Inflammatory macrophage (primary cell): ENCODE data around the gene IBTK.
"Not testable (repeated sequence)": the region's sequence is repeated elsewhere in the genome, so short reads cannot be mapped to it uniquely, and the experiment has no call there.

Experiments used
- DNase-seq, 2 donors: peaks; one replicate each; pipeline ENCODE4 v3.0.0-alpha.2; 2020 to 2022

IBTK gene

DNA sequence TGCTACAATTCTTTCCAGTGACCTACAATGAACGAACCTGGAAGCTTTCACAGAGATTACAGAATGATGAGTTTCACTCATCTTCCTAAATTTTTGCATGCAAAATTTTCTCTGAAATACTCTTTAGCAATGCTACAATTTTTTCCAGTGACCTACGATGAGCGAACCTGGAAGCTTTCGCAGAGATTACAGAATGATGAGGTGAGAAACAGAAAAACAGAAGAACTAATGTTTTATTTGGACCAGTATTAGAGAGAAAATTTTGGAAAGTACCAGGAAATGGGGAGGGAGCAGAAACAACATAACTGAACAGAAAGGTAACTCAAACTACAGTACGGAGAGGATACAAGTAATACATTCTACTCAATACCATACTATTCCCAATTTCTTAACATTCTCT, 75.0 kb downstream of the IBTK start:
- DNase-seq = no peak

DNA sequence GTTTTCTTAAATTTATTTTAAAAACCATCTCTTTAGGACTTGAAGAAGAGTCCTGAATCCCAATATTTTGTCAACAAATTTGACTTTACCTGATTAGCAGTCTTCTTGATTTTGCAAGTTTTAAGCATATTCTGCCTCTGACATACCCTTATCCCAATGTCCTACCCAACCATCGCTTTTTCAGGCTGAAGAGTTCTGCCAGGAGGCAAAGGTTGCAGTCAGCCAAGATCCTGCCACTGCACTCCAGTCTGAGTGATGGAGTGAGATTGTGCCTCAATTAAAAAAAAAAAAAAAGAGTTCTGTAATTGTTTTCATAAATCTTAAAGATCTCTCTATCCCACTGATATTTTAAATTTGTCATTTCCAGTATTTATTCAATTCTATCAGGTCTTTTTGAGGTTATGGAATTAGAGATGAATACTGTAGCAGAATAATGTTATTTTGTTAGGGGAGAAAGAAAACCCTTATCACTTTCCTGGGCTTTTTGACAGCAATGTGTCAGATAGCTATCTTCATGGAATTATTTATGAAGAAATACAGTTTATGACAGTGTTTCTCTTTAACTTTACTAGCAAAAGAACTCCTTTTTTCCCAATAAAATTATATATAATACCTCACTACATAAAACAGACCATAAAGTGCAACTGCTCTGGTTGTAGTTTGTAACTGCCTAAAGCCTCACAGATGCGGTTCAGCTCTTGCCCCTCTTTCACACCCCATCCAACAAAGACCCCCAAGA, 78.2 kb downstream of the IBTK start:
- DNase-seq = no peak

DNA sequence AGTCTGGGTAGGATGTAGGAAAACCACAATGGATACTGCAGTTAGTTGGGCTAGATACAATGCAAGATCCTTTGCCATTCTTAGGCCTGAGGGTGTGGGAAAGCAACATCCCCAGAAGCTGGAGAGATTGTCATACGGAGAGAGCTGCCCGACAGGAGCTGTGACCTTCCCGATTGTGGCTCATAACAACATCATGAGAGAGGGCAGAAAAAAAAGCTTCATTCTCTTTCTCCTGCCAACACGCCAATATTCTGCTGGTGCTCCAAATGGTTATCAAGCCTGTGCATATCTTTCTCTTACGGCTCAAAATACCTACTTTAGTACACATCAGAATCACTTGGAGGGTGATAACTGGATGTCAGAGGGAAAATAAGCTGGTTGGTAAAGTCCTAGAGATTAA, 81.1 kb downstream of the IBTK start:
- DNase-seq = no peak

DNA sequence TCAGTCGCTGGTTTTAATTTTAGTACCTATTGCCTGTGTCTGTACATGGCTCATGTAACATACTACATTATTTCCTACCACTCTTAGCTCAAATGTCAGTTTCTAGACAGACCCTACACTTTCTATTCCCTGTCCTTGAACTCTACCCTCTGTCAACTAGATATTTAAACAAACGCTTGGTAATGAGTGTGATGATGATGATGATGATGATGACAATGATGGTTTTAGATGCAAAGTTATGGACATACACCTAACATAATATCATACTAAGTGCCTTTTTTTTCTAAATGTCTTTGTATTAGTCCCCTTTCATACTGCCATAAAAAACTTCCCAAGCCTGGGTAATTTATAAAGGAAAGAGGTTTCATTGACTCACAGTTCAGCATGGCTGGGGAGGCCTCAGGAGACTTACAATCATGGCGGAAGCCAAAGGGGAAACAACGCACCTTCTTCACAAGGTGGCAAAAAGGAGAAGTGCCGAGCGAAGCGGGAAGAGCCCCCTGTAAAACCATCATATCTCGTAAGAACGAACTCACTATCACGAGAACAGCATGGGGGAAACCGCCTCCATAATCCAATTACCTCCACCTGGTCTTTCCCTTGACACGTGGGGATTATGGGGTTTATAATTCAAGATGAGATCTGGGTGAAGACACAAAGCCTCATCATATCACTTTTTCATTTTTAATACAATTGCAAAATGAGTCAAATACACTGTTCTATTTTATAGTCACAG, 87.1 kb downstream of the IBTK start:
- DNase-seq = no peak

DNA sequence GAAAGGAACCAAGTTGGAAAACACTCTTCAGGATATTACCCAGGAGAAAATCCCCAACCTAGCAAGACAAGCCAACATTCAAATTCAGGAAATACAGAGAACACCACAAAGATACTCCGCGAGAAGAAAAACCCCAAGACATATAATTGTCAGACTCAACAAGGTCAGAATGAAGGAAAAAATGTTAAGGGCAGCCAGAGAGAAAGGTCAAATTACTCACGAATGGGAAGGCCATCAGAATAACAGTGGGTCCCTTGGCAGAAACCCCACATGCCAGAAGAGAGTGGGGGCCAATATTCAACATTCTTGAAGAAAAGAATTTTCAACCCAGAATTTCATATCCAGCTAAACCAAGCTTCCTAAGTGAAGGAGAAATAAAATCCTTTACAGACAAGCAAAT, 94.8 kb downstream of the IBTK start:
- not testable (repeated sequence) for DNase-seq

DNA sequence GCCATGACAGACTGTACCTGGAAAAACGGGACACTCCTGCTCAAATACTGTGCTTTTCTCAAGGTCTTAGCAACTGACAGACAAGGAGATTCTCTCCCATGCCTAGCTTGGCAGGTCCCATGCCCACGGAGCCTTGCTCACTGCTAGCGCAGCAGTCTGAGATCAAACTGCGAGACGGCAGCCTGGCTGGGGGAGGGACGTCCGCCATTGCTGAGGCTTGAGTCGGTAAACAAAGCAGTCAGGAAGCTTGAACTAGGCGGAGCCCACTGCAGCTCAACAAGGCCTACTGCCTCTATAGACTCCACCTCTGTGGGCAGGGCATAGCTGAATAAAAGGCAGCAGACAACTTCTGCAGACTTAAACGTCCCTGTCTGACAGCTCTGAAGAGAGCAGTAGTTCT, 96.4 kb downstream of the IBTK start:
- not testable (repeated sequence) for DNase-seq

DNA sequence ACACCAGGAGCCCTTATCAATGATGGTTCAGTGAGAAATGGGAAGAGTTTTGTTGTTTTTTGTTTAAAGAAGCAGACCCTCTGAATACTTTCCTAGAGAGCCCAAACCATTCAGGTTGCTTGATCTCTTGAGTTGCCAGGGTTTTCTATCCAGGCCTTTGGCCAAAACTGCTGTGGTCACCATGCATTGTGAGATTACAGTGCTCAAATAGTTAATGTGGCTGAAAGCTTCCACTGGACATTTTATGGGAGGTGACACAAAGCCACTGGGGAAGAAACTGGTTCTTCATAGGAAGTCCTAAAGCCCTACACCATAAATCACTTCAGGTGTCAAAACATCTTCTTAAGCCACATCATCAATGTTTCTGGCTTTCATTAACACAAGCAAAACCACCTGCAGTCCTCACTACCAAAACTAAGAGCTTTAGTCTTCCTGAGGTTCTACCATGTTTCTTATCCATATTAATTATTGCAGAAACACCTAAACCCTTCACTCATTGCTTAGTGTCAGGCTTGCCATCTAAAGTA, 101.6 kb downstream of the IBTK start:
- DNase-seq = no peak

DNA sequence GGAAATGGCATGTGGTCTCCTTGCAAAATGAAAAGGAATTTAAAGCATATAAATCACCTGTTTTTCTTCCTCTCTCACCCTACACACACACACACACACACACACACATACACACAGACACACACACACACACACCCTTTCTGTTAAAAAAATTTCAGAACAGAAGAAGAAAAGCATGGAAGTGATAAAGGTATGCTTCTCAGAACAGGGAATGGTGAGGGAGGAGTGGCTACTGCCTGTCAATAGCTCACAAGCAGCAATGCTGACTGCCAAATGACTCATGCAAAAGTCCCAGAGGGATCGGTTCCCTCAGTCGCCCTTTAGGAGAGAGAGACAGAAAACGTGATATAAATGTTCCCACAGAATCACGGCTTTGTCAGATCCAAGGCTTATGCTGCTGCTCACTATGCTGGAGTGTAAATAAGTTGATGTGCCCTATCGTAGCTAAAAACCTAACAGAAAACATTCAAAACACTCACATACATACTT, 102.6 kb downstream of the IBTK start:
- no peak for DNase-seq

DNA sequence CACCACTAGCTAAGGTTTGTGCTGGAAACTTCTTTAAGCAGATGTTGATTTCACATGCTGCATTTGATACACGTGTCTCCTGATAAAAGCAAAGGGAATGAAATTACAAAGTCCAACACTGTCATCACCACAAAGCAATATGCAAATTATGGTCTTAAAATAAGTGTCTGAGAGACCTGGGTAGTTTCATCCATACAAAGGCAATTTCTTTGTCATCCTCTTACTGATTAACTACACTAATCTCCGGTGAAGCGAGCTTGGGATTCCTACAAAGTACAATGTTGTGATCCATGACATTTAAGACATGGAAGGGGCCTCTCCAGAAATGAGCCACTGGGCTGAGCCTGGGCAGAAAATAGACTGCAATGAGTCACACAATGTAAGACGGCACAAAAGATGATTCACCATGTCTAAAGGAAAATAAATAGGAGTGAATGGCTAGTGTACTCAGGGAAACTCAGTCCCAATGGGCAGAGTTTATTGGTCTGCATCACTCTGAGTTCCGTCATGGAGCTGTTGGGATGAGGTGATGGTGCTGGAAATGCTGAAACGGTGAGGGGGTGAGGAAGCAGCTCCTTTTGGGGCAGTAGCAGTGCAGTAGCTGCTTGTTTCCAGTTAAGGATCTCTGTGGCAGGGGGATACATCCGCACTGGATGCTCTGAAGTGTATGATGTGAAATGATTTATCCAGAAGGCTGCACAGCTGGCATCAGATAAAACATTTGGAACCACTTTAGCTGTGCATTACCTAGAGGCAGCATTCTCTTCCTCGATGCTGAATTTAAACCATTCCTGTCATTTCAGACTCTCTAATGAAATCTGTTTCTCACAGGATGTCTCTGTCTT, 103.3 kb downstream of the IBTK start:
- no peak for DNase-seq

DNA sequence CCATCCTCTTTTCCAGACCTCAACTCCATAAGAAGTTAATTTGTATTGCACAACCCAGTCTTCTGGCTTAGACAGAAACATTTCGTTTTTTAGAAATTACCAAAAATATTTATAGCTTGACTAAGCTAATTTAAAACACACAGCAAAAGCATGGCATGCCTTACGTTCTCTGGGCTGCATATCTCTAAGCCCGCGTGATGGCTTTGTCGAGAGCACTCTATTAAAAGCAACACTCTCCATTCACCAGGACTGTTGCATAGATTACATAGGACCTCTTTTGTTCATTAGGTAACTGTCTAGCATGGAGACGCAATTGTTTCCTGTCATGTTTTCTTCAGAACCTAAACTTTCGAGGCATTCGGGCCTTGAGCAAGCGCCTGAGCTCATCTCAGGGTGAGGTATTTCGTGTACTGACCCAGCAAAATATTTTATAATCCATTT, 104.5 kb downstream of the IBTK start:
- DNase-seq = no peak

DNA sequence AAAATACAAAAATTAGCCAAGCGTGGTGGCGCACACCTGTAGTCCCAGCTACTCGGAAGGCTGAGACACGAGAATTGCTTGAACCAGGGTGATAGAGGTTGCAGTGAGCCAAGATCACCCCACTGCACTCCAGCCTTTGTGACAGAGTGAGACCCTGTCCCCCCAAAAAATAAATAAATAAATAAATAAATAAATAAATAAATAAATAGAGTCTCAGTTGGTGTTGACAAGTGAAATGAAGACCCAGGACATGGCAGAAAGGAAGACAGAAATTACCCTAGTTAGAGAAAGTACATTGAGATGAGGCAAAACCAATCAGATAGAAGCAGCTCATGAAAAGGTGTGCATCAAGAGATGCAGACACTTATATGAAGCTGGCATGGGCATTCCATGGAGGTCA, 105.0 kb downstream of the IBTK start:
- no peak for DNase-seq

DNA sequence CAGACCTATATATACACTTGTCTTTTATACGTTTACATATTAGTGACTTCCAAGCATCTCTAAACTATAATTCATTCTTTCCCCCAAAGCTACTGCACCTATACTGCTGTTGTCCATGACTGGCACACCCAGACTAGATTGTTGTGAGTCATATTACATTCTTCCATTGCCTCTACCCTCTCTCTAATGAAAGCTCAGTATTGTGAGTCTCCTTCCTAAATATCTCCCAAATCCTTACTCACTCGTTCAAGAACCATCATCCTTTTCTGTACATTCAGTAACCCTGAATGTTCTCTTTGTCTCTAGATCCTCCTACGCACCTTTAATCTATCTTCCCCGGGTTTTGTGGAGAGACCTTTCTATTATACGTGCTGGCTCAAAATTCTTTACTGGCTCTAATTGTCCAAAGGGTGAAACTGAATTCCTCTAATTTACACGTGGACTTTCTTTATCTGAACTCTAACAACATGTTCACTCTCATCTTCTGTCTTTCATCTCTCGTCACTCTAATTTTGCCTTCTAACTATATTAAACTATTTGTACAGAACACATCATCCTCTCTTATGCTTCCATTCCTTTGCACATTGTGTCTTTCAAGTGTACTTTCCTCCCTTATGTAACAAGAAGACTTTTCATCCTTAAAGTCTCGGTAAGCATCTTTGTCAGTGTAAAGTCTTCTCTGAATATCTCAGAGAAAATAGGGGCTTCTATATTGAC, 109.3 kb downstream of the IBTK start:
- DNase-seq = no peak

DNA sequence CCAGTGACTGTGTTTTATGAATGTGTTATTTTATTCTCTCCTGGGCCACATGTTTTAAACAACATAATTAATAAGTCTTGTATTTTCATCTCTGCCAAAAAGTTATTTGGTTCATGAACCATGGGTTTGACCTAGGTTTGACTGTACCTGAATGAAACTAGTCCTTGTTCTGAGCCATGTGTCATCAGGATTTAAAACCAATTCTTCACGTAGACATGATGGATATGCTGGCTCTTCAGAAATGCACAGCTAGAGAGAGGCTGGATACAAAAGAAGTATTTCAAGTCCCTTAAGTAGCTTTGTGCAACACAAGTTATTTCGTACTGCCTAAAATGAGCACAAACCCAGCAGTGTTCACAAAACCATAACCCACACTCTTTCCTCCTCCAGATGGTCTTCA, 116.1 kb downstream of the IBTK start:
- DNase-seq = no peak

DNA sequence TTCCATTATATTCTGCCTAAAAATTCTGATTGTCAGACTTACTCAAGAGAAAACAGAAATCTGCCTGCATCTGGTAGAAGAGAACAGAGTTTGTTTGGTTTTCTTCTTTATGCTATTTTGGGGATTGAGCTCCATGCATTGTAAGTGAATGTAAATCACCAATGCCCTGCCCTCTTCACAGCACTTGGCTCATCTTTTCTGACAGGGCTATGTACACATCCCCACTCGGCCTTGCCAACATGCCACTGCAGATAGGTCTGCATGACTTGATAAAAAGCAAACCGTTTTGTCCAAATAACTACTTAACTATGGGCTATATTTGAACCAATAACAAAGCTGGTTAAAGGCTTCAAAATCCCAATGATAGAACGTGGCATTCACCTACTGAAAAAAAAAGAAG, 117.7 kb downstream of the IBTK start:
- no peak for DNase-seq

DNA sequence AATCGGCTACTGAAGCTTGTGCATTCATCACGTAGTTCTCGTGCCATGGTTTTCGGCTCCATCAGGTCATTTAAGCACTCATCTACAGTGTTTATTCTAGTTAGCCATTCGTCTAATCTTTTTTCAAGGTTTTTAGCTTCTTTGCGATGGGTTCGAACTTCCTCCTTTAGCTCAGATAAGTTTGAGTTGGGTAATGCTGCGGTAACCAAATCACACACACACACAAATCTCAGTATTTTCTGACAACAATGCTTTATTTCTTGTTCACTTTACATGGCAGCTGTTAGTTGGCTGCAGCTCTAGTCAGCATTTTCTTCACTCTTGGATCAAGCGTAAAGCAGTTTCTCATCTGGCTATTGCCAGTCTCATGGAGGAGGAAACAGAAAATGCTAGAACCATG, 118.6 kb downstream of the IBTK start:
- not testable (repeated sequence) for DNase-seq

DNA sequence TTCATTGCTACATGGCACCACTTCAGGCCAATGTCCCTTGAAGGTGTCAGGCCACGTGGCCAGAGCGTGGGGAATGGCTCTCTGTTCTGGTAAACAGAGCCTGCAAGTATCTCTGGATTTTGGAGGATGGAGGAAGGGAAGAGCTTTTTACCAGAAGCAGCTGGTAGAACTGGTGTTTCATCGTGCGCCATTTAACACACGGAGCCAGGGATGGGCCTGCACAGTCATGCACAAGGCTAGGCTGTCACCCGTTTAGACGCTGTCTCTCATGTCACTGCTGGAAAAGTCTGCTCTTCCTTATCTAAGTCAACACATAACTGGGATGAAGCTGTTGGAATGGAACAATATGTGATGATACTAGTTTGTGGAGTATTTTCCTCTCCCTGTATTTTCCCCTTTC, 123.9 kb downstream of the IBTK start:
- DNase-seq = no peak
